Measurements from ENCODE around the gene KREMEN2. TPM values are rescaled to one million over a fixed set of nuclear protein-coding genes. Genes with fewer than 3 reads are reported as not detected.

The KREMEN2 gene
- total and polyA plus RNA-seq, 9 of the 15 experiments (the other 6 are each of a cell fraction or from before 2014, with no cell fraction given): 0.04 to 7.7 (median 1.5) TPM; not detected in 1

DNA sequence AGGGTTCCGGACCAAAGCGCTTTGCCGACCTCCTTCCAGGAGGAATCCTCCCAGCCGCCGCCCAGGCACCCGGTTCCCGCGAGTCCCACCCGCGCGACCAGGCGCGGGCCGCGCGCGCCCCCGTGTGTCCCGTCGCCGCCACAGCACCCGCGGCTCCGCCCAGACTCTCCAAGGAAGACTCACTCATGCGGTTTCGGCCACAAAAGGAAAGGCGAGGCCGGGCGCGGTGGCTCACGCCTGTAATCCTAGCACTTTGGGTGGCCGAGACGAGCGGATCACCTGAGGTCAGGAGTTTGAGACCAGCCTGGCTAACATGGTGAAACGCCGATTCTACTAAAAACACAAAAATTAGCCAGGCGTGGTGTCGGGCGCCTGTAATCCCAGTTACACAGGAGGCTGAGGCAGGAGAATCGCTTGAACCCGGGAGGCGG is 19.6 kb downstream of the KREMEN2 start (continued):
- TF ChIP-seq, protein P1, sequence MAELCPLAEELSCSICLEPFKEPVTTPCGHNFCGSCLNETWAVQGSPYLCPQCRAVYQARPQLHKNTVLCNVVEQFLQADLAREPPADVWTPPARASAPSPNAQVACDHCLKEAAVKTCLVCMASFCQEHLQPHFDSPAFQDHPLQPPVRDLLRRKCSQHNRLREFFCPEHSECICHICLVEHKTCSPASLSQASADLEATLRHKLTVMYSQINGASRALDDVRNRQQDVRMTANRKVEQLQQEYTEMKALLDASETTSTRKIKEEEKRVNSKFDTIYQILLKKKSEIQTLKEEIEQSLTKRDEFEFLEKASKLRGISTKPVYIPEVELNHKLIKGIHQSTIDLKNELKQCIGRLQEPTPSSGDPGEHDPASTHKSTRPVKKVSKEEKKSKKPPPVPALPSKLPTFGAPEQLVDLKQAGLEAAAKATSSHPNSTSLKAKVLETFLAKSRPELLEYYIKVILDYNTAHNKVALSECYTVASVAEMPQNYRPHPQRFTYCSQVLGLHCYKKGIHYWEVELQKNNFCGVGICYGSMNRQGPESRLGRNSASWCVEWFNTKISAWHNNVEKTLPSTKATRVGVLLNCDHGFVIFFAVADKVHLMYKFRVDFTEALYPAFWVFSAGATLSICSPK (IDR thresholded peaks at IDR 0.05; ENCODE audit: borderline replicate concordance): no peak
- no peak for TF ChIP-seq ZNF408 (CRISPR knock-in tag; IDR thresholded peaks at IDR 0.05; ENCODE audit: low read depth)
- no peak for TF ChIP-seq ZNF133 (CRISPR knock-in tag; IDR thresholded peaks at IDR 0.05)
- TF ChIP-seq, protein P2, sequence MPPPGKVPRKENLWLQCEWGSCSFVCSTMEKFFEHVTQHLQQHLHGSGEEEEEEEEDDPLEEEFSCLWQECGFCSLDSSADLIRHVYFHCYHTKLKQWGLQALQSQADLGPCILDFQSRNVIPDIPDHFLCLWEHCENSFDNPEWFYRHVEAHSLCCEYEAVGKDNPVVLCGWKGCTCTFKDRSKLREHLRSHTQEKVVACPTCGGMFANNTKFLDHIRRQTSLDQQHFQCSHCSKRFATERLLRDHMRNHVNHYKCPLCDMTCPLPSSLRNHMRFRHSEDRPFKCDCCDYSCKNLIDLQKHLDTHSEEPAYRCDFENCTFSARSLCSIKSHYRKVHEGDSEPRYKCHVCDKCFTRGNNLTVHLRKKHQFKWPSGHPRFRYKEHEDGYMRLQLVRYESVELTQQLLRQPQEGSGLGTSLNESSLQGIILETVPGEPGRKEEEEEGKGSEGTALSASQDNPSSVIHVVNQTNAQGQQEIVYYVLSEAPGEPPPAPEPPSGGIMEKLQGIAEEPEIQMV (tag; conservative IDR thresholded peaks at IDR 0.05; ENCODE audit: low read depth): no peak
- TF ChIP-seq RBM25 (IDR thresholded peaks at IDR 0.05; ENCODE audit: low read depth, low read length, severe bottlenecking): no peak
- TF ChIP-seq SOX6 (IDR thresholded peaks at IDR 0.05): no peak; the same call in 1 of the 2 replicates
- TF ChIP-seq TCFL5 (CRISPR knock-in tag; conservative IDR thresholded peaks at IDR 0.05): no peak
- TF ChIP-seq, protein P3, sequence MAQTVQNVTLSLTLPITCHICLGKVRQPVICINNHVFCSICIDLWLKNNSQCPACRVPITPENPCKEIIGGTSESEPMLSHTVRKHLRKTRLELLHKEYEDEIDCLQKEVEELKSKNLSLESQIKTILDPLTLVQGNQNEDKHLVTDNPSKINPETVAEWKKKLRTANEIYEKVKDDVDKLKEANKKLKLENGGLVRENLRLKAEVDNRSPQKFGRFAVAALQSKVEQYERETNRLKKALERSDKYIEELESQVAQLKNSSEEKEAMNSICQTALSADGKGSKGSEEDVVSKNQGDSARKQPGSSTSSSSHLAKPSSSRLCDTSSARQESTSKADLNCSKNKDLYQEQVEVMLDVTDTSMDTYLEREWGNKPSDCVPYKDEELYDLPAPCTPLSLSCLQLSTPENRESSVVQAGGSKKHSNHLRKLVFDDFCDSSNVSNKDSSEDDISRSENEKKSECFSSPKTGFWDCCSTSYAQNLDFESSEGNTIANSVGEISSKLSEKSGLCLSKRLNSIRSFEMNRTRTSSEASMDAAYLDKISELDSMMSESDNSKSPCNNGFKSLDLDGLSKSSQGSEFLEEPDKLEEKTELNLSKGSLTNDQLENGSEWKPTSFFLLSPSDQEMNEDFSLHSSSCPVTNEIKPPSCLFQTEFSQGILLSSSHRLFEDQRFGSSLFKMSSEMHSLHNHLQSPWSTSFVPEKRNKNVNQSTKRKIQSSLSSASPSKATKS (CRISPR knock-in tag; IDR thresholded peaks at IDR 0.05): no peak
- no peak for TF ChIP-seq ZNF3 (CRISPR knock-in tag; IDR thresholded peaks at IDR 0.05)
- TF ChIP-seq CBX3 (IDR thresholded peaks at IDR 0.05; ENCODE audit: borderline replicate concordance in 1 of 2, low read length in 2 of 2): no peak
- TF ChIP-seq, protein P4, sequence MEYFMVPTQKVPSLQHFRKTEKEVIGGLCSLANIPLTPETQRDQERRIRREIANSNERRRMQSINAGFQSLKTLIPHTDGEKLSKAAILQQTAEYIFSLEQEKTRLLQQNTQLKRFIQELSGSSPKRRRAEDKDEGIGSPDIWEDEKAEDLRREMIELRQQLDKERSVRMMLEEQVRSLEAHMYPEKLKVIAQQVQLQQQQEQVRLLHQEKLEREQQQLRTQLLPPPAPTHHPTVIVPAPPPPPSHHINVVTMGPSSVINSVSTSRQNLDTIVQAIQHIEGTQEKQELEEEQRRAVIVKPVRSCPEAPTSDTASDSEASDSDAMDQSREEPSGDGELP (CRISPR knock-in tag; IDR thresholded peaks at IDR 0.05; ENCODE audit: borderline replicate concordance): peak; percentile 54; the same call in 1 of the 2 replicates
- TF ChIP-seq ZNF431 (CRISPR knock-in tag; IDR thresholded peaks at IDR 0.05): no peak
- no peak for TF ChIP-seq MEF2D (tag; conservative IDR thresholded peaks at IDR 0.05; ENCODE audit: low read depth)
- TF ChIP-seq ESRRB (CRISPR knock-in tag; IDR thresholded peaks at IDR 0.05; ENCODE audit: borderline replicate concordance): no peak
- TF ChIP-seq CCNT2 (IDR thresholded peaks at IDR 0.05; ENCODE audit: borderline replicate concordance, extremely low read depth, insufficient read length, low read depth, low read length): peak; percentile 84
- no peak for TF ChIP-seq GTF2E2 (tag; IDR thresholded peaks at IDR 0.05)

Measured in K562 (cell line).